Prostate gland (tissue), 2 donors: ENCODE data around the gene PDZRN3.

Source experiments
- CTCF ChIP-seq, 4 experiments: fragments of 200-600 bp in 2 of 4; fragments of 450-650 bp in 2 of 4; sonication (generic) in 2 of 4; IDR thresholded peaks; 1 replicate in 3 of 4; 2 replicates in 1 of 4; pipeline ENCODE4 v1.5.1; 2016 to 2019; ENCODE audit warnings: antibody characterized with exemption in 4 of 4, mild to moderate bottlenecking in 2 of 4, moderate library complexity in 2 of 4
- POLR2A ChIP-seq: fragments of 450-650 bp; IDR thresholded peaks from one replicate; pipeline ENCODE4 v1.6.1; 2016; ENCODE audit warnings: antibody characterized with exemption, mild to moderate bottlenecking

DNA sequence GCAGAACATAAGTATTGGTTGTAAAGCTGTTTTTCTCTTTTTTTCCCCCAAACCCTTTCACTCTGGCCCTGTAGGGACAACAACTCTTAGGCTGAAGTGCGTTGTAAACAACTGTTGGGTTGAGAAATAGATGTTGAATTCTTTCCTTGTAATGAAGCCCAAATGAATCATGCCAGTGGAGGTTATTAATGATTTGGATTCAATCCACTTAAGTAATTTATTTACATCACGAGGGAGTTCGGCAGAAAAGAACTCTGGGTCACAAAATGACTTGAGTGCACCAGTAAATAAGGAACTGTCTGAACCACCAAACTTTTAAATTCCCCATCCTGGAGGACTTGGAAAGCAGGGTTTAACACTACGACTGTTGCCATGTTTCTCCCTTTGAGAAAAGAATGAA lies 218.9 kb downstream of the PDZRN3 start:
- no peak for TF ChIP-seq CTCF (IDR thresholded peaks at IDR 0.05)
- no peak for TF ChIP-seq POLR2A
